ENCODE results near the gene BHLHA9.

DNA sequence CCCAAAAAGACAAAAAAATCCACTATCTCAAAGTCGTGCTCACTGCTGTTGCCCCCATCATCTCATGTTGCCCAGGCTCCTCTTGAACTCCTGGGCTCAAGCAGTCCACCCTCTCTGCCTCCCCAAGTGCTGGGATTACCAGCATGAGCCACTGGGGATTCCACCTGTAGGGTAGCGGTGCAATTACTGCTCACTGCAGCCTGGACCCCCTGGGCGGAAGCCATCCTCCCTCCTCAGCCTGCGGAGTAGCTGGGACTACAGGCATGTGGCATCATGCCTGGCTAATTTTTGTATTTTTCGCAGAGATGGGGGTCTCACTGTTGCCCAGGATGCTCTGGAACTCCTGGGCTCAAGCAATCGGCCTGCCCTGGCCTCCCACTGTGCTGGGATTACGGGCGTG lies 37.9 kb upstream of the BHLHA9 start:
- TF ChIP-seq, protein P1, sequence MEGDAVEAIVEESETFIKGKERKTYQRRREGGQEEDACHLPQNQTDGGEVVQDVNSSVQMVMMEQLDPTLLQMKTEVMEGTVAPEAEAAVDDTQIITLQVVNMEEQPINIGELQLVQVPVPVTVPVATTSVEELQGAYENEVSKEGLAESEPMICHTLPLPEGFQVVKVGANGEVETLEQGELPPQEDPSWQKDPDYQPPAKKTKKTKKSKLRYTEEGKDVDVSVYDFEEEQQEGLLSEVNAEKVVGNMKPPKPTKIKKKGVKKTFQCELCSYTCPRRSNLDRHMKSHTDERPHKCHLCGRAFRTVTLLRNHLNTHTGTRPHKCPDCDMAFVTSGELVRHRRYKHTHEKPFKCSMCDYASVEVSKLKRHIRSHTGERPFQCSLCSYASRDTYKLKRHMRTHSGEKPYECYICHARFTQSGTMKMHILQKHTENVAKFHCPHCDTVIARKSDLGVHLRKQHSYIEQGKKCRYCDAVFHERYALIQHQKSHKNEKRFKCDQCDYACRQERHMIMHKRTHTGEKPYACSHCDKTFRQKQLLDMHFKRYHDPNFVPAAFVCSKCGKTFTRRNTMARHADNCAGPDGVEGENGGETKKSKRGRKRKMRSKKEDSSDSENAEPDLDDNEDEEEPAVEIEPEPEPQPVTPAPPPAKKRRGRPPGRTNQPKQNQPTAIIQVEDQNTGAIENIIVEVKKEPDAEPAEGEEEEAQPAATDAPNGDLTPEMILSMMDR (IDR thresholded peaks at IDR 0.05), result no peak
- TF ChIP-seq EP300 (IDR thresholded peaks at IDR 0.05), result no peak

All from suprapubic skin (tissue), 3 donors.